Measurements from ENCODE around the gene STX8.
"Not testable (repeated sequence)": the region's sequence is repeated elsewhere in the genome, so short reads cannot be mapped to it uniquely, and the experiment has no call there.

STX8 gene

DNA sequence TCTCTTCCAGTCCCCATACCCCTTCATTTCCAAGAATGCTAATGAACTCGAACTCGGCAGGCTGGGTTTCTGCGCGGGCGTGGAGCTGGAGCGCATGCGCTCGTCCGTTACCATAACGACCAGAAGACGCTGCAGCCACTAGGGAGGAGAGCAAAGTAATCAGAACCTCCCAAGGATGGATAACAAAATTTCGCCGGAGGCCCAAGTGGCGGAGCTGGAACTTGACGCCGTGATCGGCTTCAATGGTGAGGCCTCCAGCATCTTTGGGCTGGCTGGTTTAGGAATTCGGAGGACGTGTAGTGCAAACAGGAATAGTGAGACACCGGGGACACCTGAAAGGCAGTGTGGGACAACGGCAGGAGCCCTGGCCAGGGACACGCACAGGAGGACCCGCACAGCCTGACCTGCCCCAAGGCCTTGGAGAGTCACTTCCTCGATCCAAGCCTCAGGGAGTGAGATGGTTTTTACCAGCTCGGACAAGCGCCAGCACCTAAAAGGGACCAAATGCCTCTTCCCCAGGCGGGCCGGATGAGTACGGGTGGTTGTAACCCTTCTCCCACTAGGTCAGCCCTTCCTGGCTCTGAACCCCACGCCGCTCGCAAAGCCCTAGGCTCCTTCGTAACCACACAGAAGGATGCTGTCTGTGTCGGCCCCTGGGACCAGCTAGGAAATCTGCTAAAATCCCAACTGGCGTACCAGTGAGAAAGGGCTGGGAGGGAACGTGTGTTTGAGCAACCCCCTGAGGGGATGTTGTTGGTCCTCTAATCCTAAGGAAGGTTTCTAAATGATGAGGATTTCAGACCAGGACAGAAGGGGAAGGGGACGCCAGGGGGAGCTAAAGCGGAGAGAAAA lies 1.1 kb upstream of the STX8 start, which contains the start of gene CFAP52:
Gene CFAP52 (plus strand): TSS at position 122 of the 852 bp plus-strand sequence. CDS start 54 bp downstream, at position 176.
- Mint-ChIP-seq H3K36me3 (ENCODE audit: low read depth) (no peaks in the 10 kb centered on the region), H3K27ac (peak within 1 kb of the TSS; percentile 19 to 90 (median 86)), H3K9me3 (no peaks in the 10 kb centered on the region), H3K4me3 (peak within 1 kb of the TSS; percentile 96 to 99 (median 99)), H3K4me1 (peaks cover 6% of the 10 kb centered on the region), H3K27me3 (ENCODE audit: low read depth) (no peaks in the 10 kb centered on the region)
- TF ChIP-seq, protein P1, sequence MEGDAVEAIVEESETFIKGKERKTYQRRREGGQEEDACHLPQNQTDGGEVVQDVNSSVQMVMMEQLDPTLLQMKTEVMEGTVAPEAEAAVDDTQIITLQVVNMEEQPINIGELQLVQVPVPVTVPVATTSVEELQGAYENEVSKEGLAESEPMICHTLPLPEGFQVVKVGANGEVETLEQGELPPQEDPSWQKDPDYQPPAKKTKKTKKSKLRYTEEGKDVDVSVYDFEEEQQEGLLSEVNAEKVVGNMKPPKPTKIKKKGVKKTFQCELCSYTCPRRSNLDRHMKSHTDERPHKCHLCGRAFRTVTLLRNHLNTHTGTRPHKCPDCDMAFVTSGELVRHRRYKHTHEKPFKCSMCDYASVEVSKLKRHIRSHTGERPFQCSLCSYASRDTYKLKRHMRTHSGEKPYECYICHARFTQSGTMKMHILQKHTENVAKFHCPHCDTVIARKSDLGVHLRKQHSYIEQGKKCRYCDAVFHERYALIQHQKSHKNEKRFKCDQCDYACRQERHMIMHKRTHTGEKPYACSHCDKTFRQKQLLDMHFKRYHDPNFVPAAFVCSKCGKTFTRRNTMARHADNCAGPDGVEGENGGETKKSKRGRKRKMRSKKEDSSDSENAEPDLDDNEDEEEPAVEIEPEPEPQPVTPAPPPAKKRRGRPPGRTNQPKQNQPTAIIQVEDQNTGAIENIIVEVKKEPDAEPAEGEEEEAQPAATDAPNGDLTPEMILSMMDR (IDR thresholded peaks at IDR 0.05; ENCODE audit: unreplicated experiment in 3 of 3): peak; percentile 71 to 84 (median 71)

DNA sequence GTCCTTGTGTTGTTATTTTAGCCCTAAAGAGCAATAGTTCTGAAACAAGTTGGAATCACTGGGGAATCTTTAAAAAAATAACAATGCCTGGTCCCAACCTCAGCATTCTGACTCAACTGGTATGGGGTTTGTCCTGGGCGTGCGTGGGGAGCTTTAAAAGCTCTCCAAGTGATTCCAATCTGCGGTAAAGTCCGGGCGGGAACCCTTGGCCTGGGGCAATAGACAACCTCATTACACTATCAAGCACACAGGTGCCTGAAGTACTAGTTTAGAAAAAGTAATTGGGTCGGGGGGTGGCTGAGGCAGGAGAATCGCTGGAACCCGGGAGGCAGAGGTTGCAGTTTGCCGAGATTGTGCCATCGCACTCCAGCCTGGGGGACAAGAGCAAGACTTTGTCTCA lies 4.4 kb downstream of the STX8 start:
- TF ChIP-seq, protein P1 (IDR thresholded peaks at IDR 0.05; ENCODE audit: unreplicated experiment in 3 of 3): no peak
- peaks cover under 1% of the 10 kb centered on the region for H3K4me1 Mint-ChIP-seq
- no peak overlapping the region for H3K27ac Mint-ChIP-seq
- H3K4me3 Mint-ChIP-seq: no peak overlapping the region
- H3K27me3 Mint-ChIP-seq (ENCODE audit: low read depth): no peaks in the 10 kb centered on the region
- peaks cover 24% of the 10 kb centered on the region for H3K36me3 Mint-ChIP-seq (ENCODE audit: low read depth)
- H3K9me3 Mint-ChIP-seq: no peaks in the 10 kb centered on the region

DNA sequence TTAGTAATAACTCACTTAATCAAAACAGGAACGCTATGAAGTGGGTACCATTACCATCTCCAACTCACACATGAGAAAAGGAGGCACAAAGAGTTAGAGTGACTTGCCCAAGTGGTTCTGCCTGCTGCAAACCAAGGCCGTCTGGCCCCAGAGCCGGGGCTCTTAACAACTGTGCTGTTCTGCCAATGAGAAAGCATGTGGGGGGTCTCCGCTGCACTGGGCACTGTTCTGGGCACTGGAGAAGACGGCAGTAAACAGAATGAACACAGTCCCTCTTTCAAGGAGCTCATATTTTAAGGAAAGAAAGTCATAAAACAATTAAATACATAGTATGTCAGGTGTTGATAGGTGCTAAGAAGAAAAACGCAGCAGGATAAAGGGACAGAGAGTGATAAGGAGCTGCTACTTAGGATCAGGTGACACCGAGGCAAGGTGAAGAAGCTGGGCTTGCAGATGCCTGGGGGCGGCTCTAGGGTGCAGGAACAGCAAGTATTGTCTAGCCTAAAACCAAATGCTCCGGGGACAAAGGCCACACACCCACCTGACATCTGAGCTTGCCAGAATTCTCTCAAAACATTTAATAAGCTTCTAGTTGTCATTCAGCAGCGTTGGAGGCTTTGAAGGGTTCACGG lies 6.5 kb downstream of the STX8 start:
- Mint-ChIP-seq H3K27me3 (ENCODE audit: low read depth) (no peaks in the 10 kb centered on the region), H3K4me1 (no peaks in the 10 kb centered on the region), H3K27ac (no peak overlapping the region), H3K9me3 (no peaks in the 10 kb centered on the region), H3K4me3 (no peak overlapping the region), H3K36me3 (ENCODE audit: low read depth) (peaks cover 37% of the 10 kb centered on the region)
- TF ChIP-seq, protein P1 (IDR thresholded peaks at IDR 0.05; ENCODE audit: unreplicated experiment in 3 of 3): no peak

DNA sequence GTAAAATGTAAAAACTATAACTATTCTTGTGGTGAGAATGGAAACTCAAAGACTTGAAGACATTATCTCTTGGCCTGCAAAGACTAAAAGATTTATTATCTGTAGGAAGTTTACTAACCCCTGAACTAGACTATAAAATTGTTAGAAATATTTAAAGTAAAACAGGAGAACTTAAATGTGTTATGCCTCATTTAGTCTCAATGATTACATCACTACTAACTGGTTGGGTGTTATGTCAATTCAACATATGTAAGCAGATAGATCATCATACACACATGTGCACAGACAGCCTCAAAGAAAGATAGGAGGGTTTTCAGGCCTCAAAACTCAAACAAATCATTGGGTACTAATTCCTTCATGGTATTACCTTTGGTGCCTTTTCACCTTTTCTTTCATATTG lies 7.6 kb downstream of the STX8 start:
- Mint-ChIP-seq H3K27ac (no peak overlapping the region), H3K9me3 (no peaks in the 10 kb centered on the region), H3K4me1 (no peaks in the 10 kb centered on the region), H3K27me3 (ENCODE audit: low read depth) (no peaks in the 10 kb centered on the region), H3K36me3 (ENCODE audit: low read depth) (peaks cover 44% of the 10 kb centered on the region), H3K4me3 (no peak overlapping the region)
- TF ChIP-seq, protein P1 (IDR thresholded peaks at IDR 0.05; ENCODE audit: unreplicated experiment in 3 of 3): no peak

DNA sequence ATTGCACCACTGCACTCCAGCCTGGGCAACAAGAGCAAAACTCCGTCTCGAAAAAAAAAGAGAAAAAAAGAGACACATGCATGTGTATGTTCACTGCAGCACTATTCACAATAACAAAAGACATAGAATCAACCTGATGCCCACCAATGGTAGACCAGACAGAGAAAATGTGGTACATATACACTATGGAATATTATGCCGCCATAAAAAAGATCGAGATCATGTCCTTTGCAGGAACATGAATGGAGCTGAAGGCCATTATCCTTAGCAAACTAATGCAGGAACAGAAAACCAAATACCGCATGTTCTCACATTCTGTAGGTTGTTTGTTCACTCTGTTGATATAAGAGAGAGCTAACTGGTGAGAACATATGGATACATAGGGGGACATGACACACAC lies 8.9 kb downstream of the STX8 start:
- H3K36me3 Mint-ChIP-seq (ENCODE audit: low read depth): peaks cover 50% of the 10 kb centered on the region
- not testable (repeated sequence) for H3K27me3 Mint-ChIP-seq (ENCODE audit: low read depth); H3K4me1 Mint-ChIP-seq; H3K9me3 Mint-ChIP-seq; H3K4me3 Mint-ChIP-seq; H3K27ac Mint-ChIP-seq

DNA sequence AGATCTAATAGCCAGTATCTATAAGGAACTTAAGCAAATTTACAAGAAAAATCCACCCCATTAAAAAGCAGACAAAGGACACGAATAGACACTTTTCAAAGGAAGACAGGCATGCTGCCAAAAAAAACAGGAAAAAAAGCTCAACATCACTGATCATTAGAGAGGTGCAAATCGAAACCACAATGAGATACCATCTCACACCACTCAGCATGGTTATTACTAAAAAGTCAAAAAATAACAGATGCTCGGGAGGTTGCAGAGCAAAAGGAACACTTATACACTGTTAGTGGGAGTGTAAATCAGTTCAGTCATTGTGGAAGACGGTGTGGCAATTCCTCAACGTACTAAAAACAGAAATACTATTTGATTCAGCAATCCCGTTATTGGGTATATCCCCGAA lies 9.6 kb downstream of the STX8 start:
- Mint-ChIP-seq H3K27ac (no peak overlapping the region), H3K27me3 (ENCODE audit: low read depth) (no peaks in the 10 kb centered on the region), H3K4me1 (no peaks in the 10 kb centered on the region), H3K4me3 (no peak overlapping the region), H3K36me3 (ENCODE audit: low read depth) (peaks cover 50% of the 10 kb centered on the region), H3K9me3 (no peaks in the 10 kb centered on the region)
- TF ChIP-seq, protein P1 (IDR thresholded peaks at IDR 0.05; ENCODE audit: unreplicated experiment in 3 of 3): no peak

All from nephron (organoid).